DOHH2 (cell line): ENCODE data around the gene CRELD2.

Source experiments
- CTCF ChIP-seq: fragments of 200-600 bp; sonication (generic); IDR thresholded peaks from one replicate; pipeline ENCODE4 v1.5.1; 2014; ENCODE audit warnings: antibody characterized with exemption, mild to moderate bottlenecking, low read depth, low read length; ENCODE audit not compliant: poor library complexity, severe bottlenecking
- EZH2phosphoT487 ChIP-seq: fragments of 200-600 bp; sonication (generic); IDR thresholded peaks from 2 replicates; pipeline ENCODE4 v1.6.1; 2017; ENCODE audit warnings: borderline replicate concordance, mild to moderate bottlenecking, antibody characterized with exemption, low read length, moderate library complexity, mixed read lengths

GRCh38 chr22:49956418-49956770, 38.0 kb downstream of the CRELD2 start:
- TF ChIP-seq CTCF (no peak), EZH2phosphoT487 (no peak)
